K562 (cell line): ENCODE measurements around the gene SMAD7.

Experiments used
- CHD2 ChIP-seq: IDR thresholded peaks from 2 replicates; pipeline ENCODE4 v1.6.1; 2011; ENCODE audit warnings: low read depth, low read length
- EP300 ChIP-seq: IDR thresholded peaks from 2 replicates; pipeline ENCODE4 v1.6.1; 2012; ENCODE audit warnings: low read length, improper control_type of control experiment
- EZH2 ChIP-seq: IDR thresholded peaks from 2 replicates; pipeline ENCODE4 v1.6.1; 2012; ENCODE audit warnings: low read depth, mild to moderate bottlenecking, inconsistent platforms, low read length, borderline replicate concordance
- FOXA1 ChIP-seq: fragments of 450-650 bp; IDR thresholded peaks from 2 replicates; pipeline ENCODE4 v1.6.1; 2016; ENCODE audit warnings: mild to moderate bottlenecking, borderline replicate concordance
- PATZ1 ChIP-seq: fragments of 250-450 bp; sonication (Bioruptor Pico); IDR thresholded peaks from 2 replicates; pipeline ENCODE4 v1.5.0; 2020; ENCODE audit warnings: mild to moderate bottlenecking, borderline replicate concordance
- POLR2A ChIP-seq: fragments of 450-650 bp; conservative IDR thresholded peaks from 2 replicates; pipeline ENCODE4 v1.6.1; 2016
- ZC3H4 ChIP-seq: sonication (generic); formaldehyde crosslinking; IDR thresholded peaks from 2 replicates; pipeline ENCODE4 v1.9.0; 2021; ENCODE audit warnings: missing genetic modification reagents, borderline replicate concordance
- TF ChIP-seq, protein P1 (sequence below), 3 experiments: IDR thresholded peaks in 2 of 3; conservative IDR thresholded peaks in 1 of 3; 2 replicates each; pipeline ENCODE4 v1.5.1; 2011 to 2012; ENCODE audit warnings: low read length in 3 of 3, mild to moderate bottlenecking in 3 of 3, control low read depth in 2 of 3, improper control_type of control experiment in 1 of 3, inconsistent platforms in 1 of 3, low read depth in 1 of 3, mixed read lengths in 1 of 3, moderate library complexity in 1 of 3; ENCODE audit not compliant: insufficient read depth in 2 of 3

DNA sequence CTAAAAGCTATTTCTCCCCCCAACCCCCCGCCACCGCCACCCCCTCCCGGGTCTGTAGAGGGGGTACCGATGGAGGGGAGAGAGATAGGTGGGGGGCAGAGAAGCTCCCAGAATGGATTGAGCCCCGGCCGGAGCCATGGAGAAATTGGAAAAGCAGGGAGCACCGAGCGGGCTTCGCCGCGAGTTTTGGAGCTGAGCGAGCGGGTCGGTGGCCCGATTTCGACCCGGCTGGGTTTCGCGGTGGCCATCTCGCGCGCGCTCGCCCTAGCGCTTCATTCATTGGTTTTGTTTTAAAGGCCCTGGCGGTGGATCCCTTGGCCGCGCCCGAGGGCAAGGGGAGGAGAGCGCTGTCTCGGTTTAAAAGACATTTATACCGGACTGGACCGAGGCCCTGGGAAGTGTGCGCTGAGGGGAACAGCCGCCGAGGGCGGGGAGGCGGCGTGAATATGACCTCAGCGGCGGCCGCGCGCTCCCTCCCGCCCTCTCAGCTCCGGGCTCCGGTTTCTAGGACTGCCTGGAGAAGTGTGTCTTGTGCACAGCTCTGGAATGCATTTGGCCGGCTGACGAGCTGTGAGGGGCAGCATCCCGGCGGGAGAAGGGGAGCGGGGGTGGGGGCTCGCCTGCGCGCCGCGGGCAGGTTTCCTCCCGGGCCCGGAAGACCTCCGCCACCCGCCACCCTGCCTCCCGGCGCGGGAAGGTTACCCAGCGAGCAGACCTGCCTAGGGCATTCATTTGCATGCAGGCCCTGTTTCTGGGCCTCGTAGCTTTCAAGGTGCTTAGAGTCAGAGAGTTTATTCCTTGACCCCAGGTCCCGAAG lies 1.7 kb upstream of the SMAD7 start:
- TF ChIP-seq CHD2 (no peak), ZC3H4 (CRISPR knock-in tag) (no peak), FOXA1 (no peak), EZH2 (no peak), PATZ1 (CRISPR knock-in tag) (no peak), EP300 (no peak), POLR2A (no peak)
- TF ChIP-seq, protein P1, sequence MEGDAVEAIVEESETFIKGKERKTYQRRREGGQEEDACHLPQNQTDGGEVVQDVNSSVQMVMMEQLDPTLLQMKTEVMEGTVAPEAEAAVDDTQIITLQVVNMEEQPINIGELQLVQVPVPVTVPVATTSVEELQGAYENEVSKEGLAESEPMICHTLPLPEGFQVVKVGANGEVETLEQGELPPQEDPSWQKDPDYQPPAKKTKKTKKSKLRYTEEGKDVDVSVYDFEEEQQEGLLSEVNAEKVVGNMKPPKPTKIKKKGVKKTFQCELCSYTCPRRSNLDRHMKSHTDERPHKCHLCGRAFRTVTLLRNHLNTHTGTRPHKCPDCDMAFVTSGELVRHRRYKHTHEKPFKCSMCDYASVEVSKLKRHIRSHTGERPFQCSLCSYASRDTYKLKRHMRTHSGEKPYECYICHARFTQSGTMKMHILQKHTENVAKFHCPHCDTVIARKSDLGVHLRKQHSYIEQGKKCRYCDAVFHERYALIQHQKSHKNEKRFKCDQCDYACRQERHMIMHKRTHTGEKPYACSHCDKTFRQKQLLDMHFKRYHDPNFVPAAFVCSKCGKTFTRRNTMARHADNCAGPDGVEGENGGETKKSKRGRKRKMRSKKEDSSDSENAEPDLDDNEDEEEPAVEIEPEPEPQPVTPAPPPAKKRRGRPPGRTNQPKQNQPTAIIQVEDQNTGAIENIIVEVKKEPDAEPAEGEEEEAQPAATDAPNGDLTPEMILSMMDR (IDR thresholded peaks at IDR 0.05 in 2 of 3, conservative IDR thresholded peaks at IDR 0.05 in 1 of 3; ENCODE audit: insufficient read depth in 2 of 3, low read depth in 1 of 3, low read length in 3 of 3), result no peak
